Measurements from ENCODE around the gene DHX34. TPM values are rescaled to one million over a fixed set of nuclear protein-coding genes. Genes with fewer than 3 reads are reported as not detected.

The DHX34 gene
- total RNA-seq, 1 donor from 2014 or later, result 31.7 TPM

DNA sequence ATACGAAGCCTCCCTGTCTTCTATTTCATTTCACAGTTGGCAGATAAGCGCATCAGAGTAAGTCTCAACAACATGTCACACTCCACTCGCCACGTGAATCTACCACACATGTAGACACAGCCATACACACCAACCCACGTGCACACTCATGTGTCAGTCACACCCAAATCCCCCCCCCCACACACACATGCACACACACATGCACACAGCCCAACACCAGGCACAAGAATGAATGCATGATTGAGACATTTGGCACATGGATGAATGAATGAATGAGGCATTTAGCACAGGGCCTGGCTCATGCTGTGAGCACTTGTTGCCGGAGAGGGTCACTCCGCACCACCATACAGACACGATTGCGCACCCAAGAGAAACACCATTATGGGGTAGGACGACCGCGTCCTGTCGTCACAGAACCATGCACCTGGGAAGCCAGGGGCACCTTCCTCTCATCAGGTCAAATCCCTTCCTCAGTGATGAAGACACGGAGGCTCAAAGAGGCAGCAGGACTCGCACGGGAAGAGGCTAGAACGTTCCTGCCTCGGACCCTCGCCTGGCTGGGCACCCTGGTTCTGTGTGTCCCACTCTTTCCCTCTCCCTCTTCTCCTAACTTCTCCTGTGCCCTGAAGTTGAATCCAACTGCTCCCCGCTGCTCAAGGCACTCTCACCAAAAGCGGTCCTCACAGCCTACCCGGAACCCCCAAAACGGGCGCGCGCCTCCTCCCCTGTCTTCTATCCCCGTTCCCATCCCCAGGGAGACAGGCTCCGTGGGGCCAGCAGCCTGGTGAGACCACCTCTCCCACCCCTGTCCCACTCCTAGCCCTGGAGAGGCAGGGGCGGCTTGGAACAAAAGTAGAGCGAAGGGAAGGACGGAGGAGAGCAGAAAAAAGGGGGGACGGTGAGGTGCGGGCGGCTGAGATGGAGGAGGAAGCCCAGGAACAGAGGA is 68.9 kb downstream of the DHX34 start:
- peaks cover 53% of the 10 kb centered on the region for H3K4me1 Mint-ChIP-seq
- peaks cover 7% of the 10 kb centered on the region for H3K27me3 Mint-ChIP-seq (ENCODE audit: low read depth)
- H3K9me3 Mint-ChIP-seq, result no peaks in the 10 kb centered on the region
- DNase-seq (ENCODE audit: low spot score in 2 of 2, unreplicated experiment in 2 of 2), result no peak
- TF ChIP-seq, protein P1, sequence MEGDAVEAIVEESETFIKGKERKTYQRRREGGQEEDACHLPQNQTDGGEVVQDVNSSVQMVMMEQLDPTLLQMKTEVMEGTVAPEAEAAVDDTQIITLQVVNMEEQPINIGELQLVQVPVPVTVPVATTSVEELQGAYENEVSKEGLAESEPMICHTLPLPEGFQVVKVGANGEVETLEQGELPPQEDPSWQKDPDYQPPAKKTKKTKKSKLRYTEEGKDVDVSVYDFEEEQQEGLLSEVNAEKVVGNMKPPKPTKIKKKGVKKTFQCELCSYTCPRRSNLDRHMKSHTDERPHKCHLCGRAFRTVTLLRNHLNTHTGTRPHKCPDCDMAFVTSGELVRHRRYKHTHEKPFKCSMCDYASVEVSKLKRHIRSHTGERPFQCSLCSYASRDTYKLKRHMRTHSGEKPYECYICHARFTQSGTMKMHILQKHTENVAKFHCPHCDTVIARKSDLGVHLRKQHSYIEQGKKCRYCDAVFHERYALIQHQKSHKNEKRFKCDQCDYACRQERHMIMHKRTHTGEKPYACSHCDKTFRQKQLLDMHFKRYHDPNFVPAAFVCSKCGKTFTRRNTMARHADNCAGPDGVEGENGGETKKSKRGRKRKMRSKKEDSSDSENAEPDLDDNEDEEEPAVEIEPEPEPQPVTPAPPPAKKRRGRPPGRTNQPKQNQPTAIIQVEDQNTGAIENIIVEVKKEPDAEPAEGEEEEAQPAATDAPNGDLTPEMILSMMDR (IDR thresholded peaks at IDR 0.05; ENCODE audit: unreplicated experiment), result no peak
- H3K27ac Mint-ChIP-seq, result peak overlapping the region; percentile 26
- H3K36me3 Mint-ChIP-seq, result peaks cover 19% of the 10 kb centered on the region
- peak overlapping the region; percentile 87 for H3K4me3 Mint-ChIP-seq

DNA sequence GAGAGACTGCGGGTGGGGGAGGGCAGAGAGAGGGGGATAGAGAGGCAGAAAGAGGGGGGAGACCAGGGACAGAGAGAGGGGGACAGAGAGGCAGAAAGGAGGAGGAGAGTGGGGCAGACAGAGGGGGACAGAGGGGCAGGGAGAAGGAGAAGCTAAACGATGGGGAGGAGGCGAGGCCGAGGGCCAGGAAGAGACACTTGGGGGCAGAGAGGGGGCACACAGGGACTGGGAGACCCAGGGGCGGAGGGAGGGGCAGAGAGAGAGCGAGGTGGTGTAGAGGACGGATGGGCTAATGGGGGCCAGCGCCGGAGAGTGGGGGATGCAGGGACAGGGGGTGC is 69.5 kb downstream of the DHX34 start:
- no peaks in the 10 kb centered on the region for H3K9me3 Mint-ChIP-seq
- peaks cover 59% of the 10 kb centered on the region for H3K4me1 Mint-ChIP-seq
- DNase-seq (ENCODE audit: low spot score in 2 of 2, unreplicated experiment in 2 of 2), result no peak
- H3K27me3 Mint-ChIP-seq (ENCODE audit: low read depth), result peaks cover 9% of the 10 kb centered on the region
- peak overlapping the region; percentile 87 for H3K4me3 Mint-ChIP-seq
- peak overlapping the region; percentile 26 for H3K27ac Mint-ChIP-seq
- TF ChIP-seq, protein P1 (IDR thresholded peaks at IDR 0.05; ENCODE audit: unreplicated experiment), result no peak
- peaks cover 15% of the 10 kb centered on the region for H3K36me3 Mint-ChIP-seq

GRCh38 chr19:47419030-47419783 is 70.1 kb downstream of the DHX34 start, which contains the start of gene MEIS3:
Gene MEIS3, minus strand, starts transcription at chr19:47419527. Its CDS starts 446 bp downstream, at chr19:47419081.
- peaks cover 11% of the 10 kb centered on the region for H3K36me3 Mint-ChIP-seq
- H3K27ac Mint-ChIP-seq, result peak within 1 kb of the TSS; percentile 96
- DNase-seq (ENCODE audit: low spot score in 2 of 2, unreplicated experiment in 2 of 2), result peak in 1 of 2 experiments; percentile 52
- peaks cover 60% of the 10 kb centered on the region for H3K4me1 Mint-ChIP-seq
- TF ChIP-seq, protein P1 (IDR thresholded peaks at IDR 0.05; ENCODE audit: unreplicated experiment), result no peak
- H3K9me3 Mint-ChIP-seq, result no peaks in the 10 kb centered on the region
- peaks cover 9% of the 10 kb centered on the region for H3K27me3 Mint-ChIP-seq (ENCODE audit: low read depth)
- H3K4me3 Mint-ChIP-seq, result peak within 1 kb of the TSS; percentile 87

DNA sequence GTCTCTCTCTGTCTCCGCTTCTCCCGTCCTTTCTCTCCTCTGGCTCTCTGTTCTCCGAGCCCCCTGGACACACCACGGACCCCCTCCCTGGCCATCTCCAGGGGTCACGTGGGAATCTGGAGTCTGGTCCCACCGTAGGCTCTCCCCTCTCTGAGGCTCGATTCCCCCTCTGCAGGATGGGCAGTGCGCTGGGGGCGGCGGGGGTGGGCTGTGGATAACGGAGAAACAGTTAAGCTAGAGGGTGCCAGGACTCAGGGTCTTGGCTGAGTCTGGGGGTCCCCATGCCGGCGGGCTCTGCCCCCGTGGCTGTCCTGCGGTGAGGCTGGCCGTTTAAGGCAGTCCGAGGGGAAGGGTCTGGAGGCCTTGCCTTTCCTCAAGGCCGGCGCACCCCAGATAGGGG is 70.7 kb downstream of the DHX34 start:
- peaks cover 7% of the 10 kb centered on the region for H3K36me3 Mint-ChIP-seq
- H3K27ac Mint-ChIP-seq, result peak overlapping the region; percentile 96
- TF ChIP-seq, protein P1 (IDR thresholded peaks at IDR 0.05; ENCODE audit: unreplicated experiment), result no peak
- H3K4me1 Mint-ChIP-seq, result peaks cover 62% of the 10 kb centered on the region
- H3K4me3 Mint-ChIP-seq, result peak overlapping the region; percentile 52
- H3K27me3 Mint-ChIP-seq (ENCODE audit: low read depth), result peaks cover 9% of the 10 kb centered on the region
- no peaks in the 10 kb centered on the region for H3K9me3 Mint-ChIP-seq
- no peak for DNase-seq (ENCODE audit: low spot score in 2 of 2, unreplicated experiment in 2 of 2)

- peaks cover 62% of the 10 kb centered on the region for H3K4me1 Mint-ChIP-seq
- H3K27me3 Mint-ChIP-seq (ENCODE audit: low read depth), result peaks cover 9% of the 10 kb centered on the region
- no peaks in the 10 kb centered on the region for H3K9me3 Mint-ChIP-seq
- H3K4me3 Mint-ChIP-seq, result peak overlapping the region; percentile 52
- DNase-seq (ENCODE audit: low spot score in 2 of 2, unreplicated experiment in 2 of 2), result no peak
- peak overlapping the region; percentile 96 for H3K27ac Mint-ChIP-seq
- H3K36me3 Mint-ChIP-seq, result peaks cover 2% of the 10 kb centered on the region
- TF ChIP-seq, protein P1 (IDR thresholded peaks at IDR 0.05; ENCODE audit: unreplicated experiment), result no peak
These were observed 72.2 kb downstream of the DHX34 start for GRCh38 chr19:47421244-47421786.

Measured in mesothelial cell of epicardium (in vitro differentiated cells).